GM19328 (cell line): ENCODE results near the gene SNRPF.
"Not testable (repeated sequence)": the region's sequence is repeated elsewhere in the genome, so short reads cannot be mapped to it uniquely, and the experiment has no call there.

ENCODE experiments used
- ATAC-seq: cut with Tn5 transposase; IDR thresholded peaks from one replicate; pipeline ENCODE4 v1.9.1; 2021; ENCODE audit warnings: mild to moderate bottlenecking, moderate library complexity; ENCODE audit not compliant: unreplicated experiment

Gene SNRPF

DNA sequence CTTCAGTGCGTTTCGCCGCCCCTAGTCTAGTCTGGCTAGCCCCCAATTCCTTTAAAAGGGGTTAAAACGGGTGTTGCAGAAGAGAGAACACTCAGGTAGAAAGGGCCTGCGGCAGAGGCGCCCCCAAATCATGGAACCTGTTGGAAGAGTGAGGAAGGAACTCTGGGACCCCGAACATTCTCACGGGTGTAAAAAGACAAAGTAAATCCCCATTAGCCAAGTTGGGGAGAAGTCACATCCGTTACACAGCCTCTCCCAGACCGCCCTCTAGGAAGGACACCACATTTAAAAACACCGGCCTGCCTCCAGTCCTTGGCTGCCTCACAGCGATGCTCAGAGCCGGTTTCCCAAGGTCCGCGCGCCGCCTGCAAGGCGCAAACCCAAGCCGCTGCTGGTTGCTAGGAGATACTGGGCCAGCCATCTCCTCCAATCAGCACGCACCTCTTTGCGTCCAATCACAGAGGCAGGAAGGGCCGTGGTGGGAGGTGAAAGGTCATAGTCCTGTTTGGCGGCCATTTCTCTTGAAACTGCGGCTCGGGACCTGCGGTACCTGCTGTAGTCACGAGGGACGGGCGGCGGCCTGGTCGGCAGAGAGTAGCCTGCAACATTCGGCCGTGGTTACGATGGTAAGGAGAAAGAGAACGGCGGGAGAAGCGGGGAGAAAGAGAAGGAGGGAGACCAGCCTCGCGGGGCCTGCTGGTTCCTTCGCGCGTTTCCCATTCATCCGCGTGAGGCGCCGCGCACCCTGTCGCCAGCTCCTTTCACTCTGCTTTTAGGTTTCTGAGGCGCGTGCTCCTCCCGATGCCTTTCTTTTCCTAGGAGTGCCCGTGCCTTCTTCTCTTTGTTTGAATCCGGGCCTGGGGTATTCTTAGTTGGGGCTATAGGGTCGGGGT, at the start of gene SNRPF:
Gene SNRPF, plus strand, starts transcription at position 502 of the 893 bp plus-strand sequence. Its CDS starts 122 bp downstream, at position 624.
- peak; percentile 99 for ATAC-seq

DNA sequence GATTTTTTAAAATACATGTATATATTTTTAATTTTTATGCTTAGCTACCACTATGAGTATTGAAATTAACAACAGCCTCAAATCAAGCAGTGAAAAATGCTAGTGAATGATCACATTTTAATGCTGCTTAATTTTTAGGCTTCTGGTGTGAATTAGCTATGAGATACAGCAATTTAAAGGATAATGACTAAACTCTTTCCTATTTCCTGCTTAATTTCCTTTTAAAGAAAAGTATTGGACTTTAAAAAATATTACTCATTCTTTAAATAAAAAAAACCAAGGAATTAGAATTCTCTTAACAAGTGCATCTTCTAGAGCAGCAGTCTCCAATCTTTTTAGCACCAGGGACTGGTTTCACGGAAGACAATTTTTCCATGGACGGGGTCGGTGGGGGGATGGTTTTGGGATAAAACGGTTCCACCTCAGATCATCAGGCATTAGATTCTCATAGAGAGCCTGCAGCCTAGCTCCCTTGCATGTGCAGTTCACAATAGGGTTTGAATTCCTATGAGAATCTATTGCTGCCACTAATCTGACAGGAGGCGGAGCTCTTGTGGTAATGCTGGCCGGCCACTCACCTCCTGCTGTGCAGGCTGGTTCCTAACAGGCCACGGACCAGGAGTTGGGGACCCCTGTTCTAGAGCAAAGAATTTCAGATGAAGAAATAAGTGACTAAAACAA, 49.6 kb upstream of the SNRPF start:
- no peak for ATAC-seq

DNA sequence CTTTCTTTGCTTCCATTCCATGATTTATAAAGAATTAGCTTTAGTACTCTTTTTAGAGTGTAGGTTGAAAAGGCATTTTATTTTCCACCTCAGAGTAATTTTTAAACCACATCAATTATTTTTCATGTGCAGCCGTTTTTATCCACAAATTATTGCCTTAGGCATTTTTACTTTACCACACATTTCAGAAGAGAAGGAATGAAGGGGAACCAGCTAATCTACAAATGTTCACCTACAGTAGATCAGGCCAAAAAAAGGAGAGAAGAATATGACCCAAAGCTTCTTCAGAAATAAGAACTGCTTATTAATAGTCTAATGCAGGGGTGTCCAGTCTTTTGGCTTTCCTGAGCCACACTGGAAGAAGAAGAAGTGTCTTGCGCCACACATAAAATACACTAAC, 48.3 kb upstream of the SNRPF start:
- ATAC-seq, result no peak

DNA sequence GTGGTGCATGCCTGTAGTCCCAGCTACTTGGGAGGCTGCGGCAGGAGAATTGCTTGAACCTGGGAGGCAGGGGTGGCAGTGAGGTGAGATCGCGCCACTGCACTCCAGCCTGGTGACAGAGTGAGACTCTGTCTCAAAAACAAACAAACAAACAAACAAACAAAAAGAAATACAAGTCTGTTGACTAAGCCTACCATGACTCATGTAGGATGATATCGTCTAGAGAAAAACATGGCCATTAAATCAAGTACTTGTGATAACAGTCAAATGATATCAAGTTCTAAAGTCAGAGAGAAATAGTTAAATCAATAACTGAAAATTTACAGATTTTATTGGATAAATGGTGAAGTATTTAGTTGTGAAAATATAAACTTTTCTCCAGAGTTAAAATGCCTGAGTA, 46.6 kb upstream of the SNRPF start:
- not testable (repeated sequence) for ATAC-seq

DNA sequence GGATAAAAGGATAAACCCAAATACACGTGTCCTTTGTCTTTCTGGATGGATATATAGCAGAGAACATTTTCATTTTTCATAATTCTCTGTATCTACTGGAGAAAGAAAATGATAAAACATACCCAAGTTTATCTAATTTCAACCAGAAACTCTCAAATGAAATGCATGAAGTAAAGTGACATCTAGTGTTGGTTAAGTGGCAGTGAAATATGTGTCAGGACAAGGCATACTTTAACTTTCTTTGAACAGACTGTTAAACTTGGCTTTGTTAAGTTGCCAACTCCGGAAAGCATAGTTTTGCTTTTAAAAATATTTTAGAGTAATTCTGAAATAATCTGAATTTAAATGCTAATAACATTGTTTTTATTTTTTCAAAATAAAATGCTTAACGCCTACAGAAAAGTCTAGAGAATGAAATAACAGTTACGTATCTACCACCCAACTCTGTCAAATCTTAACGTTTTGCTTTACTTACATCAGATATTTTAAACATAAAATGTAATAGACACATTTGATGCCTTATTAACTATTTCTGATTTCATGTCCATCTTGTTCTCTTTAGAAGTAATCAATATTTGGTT, 43.0 kb upstream of the SNRPF start:
- no peak for ATAC-seq

DNA sequence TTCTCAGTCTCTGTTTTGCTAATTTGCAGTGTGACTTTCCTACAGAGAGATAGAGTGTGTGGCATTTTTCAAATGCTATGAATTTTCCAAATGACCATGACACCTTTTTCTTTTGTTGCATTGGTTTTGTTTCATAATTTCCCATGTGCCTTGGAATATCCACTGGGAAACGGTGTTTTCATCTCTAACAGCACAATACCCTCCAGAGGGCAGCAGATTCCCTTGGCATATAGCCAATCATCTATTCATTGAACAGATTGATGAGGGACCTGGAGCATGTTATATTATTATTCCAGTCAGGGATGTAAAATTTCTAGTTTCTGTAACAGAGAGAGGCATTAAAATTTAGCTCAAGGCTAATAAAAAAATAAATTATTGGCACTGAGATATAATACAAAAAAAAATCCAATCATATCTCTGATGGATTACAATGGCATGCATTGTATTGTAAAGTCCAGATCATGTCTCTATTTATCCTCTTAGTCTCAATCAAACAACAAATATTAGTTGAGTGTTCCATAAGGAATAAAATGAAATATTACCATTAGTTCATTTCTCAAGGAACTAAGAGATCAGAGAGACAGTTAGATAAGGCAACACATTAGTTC, 38.6 kb upstream of the SNRPF start:
- no peak for ATAC-seq

DNA sequence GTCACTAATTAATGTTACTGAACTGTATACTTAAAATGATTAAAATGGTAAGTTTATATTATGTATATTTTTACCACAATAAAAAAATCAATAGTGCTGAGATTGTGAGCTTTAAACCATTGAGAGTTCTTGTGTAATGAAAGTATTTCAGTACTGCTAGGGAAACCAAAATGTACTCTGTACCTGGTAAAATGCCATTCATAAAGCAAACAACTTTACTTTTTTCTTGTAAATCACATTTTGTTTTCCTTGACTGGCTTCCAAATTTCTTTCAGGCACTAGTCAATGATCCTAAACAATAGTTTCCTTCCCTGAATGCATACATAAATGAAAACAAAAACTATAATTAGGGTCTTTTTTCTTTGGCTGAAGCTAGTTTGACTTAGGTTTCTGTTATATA, 29.4 kb upstream of the SNRPF start:
- no peak for ATAC-seq

DNA sequence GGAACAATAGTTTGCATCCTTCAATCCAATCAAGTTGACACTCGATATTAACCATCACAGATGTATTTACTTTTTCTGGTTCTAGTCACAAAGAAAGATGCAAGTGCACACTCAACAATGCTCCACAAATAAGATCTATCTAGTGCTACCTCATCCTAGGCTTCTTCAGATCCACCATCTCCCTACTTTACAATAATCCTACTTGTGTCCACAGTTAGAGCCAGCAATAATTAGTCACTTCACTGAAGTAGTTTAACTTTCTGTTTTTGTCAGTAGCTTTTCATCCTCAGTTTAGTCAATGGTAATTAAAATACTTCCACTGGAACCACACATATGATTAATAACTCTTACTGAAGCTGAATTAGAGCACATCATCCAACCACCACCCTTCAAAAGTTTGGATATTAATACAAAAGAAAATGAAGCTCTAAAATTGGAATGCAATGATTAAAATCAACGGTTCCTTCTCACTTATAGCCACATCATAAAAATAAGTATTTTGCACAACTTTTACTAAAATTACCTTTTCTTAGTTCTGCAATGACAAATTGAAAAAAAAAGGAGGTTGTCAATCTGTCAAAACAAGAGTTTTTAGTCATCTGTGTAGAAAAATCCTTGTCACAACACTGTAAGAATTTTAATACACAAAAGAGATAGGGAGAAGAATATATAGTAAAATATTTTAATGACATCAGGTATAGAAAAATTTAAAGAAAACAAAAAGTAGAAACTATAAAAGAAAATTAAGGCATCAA, 28.2 kb upstream of the SNRPF start:
- ATAC-seq, result no peak

DNA sequence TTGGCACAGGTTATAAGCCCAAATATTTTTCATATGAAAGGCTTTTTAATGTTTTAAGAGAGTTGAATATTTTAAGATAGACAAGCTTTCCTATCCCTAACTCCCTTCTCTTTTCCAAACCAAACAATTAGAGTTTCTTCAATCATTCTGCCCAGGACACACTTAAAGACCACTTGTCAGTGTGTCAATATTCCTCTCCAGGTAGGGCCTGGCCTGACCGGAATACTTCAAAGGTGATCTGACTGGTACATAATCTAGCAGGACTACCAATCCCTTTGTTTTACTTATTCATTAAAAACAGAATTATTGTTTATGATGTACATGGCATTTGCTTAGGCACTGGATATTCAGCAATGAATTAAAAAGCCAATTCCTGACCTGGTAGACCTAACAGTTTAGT, 24.2 kb upstream of the SNRPF start:
- ATAC-seq, result no peak

DNA sequence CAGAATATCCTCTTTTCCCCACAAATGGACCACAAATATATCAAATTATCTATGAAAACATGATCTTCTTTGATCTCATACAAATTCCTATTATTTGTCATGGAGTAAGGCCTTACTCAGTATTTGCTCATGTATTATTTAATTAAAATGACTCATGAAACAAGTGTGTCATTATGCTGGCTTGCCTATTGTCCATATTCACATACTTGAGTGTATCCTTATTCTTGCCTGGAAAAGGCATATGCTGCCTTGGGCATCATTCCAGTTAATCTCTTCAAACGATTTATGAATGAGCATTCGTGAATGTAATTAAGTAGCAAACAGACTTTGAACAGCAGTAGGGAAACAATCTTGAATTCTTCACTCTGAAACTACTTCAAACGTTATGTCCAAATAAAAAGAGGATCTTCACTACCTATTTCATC, 22.6 kb upstream of the SNRPF start:
- no peak for ATAC-seq

DNA sequence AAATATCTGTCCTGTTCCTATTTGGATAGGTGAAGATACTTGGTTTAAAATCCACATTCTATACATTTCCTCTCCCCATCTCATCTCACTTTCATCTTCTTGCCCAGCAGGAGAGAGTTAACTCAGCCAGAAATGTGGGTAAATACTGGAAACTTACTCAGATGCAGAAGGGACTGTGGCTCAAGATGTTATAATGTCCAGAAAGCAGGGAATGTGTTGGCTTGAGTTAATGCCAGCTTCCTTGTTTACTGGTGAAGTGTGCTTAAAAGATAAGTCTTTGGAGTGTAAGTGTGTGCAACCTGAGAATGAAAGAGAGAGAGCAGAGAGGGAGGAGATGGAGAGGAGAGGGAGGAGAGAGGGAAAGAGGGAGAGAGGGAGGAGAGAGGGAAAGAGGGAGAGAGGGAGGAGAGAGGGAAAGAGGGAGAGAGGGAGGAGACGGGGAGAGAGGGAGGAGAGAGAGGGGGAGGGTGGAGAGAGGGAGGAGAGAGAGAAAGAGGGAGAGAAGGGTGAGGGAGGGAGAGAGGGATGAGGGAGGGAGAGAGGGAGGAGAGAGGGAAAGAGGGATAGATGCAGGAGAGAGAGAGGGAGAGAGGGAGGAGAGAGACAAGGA, 22.0 kb upstream of the SNRPF start:
- ATAC-seq, result no peak

DNA sequence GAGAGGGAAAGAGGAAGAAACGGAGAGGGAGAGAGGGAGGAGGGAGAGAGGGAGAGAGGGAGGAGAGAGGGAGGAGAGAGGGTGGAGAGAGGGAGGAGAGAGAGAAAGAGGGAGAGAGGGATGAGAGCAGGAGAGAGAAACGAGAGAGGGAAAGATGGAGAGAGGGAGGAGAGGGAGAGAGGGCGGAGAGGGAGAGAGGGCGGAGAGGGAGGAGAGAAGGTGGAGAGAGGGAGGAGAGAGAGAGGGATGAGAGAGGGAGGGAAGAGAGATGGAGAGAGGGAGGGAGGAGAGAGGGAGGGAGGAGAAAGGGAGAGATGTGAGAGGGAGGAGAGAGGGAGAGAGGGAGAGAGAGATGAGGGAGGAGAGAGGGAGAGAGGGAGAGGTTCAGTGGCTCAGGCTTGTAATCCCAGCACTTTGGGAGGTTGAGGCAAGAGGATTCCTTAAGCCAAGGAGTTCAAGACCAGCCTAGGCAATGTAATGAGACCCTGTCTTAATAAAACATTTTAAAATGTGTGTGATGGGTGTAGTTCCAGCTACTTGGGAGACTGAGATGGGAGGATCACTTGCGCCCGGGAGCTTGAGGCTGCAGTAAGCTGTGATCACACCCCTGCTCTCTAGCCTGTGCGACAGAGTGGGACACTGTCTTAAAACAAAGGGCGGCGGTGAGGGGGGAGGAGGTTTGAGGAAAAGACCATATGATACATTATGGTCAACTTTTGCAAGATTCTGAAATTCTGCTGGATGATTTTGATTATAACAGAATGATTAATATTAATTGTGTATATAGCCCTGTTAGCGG, 21.3 kb upstream of the SNRPF start:
- ATAC-seq, result no peak

DNA sequence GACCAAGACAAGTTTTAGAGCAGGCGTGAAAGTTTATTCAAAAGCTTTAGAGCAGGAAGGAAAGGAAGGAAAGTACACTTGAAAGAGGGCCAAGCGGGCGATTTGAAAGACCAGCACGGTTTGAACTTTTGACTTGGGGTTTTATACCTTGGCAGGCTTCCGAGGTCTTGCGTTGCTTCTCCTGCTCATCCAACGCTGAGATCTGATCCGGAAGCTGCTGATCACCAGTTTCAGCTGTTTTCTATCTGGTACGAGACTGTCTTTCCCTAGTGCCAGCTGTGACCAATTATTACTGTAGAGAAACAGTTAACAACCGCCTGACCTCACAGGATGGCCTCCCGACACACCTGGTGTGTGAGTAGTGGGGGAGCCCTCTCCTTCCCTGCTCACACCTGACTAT, 20.6 kb upstream of the SNRPF start:
- ATAC-seq, result no peak

DNA sequence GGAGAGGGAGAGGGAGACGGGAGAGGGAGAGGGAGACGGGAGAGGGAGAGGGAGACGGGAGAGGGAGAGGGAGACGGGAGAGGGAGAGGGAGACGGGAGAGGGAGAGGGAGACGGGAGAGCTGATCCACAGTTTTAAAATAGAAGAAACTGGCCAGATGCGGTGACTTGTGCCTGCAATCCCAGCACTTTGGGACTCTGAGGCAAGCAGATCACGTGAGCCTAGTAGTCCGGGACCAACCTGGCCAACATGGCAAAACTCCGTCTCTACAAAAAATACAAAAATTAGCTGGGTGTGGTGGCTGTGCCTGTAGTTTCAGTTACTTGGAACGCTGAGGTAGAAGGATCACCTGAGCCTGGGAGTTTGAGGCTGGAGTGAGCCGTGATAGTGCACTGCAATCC, 16.3 kb upstream of the SNRPF start:
- not testable (repeated sequence) for ATAC-seq

DNA sequence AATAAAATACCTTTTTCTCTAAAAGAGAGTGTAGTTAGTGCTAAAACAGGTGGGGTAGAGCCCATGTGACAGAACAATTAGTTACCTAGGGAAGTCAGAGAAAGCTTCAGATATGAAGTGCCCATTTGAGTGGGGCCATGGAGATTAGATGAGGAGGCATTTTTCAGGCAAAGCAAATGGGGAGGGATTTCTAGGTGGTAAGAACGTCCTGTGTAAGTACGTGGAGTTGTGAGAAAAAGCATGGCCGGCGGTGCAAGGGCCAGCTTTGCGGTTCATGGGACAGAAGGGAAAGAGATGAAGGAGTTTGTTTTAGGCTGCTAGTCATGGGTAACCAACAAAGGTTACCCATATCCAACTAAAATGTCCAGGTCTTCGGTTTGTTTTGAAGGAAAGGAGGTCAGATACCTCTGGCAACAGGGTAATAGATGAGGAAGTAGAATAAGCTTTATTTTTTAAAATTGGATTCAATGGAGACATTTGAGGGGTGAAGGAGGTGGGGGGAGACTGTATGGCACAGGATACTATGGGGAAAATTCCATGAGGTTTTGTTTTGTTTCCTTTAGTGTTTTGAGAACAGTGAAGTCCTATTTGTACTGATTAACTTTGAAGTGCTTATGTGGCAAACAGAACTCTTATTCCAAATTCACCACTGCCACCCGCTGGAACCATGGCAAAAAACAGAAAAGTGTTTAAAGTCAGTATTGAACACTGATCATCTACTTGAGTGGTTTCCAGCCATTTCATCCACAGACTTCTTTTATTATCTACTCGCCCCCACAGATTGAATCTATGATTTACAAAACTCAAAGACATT, 10.0 kb upstream of the SNRPF start:
- ATAC-seq, result no peak

DNA sequence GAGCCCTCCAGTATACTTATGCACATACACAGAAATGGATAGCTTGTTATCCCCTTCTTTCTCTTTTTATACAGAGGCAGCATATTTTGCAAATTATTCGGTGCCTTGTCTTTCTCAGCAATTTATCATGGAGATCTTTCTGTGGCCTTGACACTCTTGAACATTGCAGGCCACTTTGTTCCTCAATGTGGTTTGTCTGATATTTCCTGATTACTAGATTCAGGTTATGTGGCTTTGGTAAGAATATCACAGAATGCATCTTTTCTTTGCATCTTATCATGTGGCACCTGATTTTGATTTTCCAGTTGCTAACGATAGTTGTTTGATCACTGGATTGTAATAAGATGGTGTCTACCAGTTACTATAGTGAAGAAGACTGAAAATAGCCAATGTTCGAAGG, 7.1 kb upstream of the SNRPF start:
- ATAC-seq, result no peak

DNA sequence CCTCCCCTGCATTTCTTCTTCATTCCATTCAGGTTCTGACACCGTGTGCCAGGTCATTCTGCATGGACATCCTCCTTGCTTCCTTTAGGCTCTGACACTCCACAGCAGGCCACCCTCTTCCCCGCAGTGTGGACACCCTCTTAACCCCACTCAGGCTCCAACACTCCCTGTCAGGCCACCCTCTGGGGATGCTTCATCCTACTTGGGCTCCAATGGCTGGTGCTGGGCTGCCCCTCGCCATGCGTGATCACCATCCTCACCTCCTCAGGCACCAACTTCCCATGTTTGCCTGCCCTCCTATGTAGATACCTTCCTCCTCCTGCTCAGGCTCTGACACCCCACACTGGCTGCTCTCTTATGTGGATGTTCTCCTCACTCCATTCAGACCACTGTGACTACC, 6.6 kb upstream of the SNRPF start:
- ATAC-seq, result no peak

DNA sequence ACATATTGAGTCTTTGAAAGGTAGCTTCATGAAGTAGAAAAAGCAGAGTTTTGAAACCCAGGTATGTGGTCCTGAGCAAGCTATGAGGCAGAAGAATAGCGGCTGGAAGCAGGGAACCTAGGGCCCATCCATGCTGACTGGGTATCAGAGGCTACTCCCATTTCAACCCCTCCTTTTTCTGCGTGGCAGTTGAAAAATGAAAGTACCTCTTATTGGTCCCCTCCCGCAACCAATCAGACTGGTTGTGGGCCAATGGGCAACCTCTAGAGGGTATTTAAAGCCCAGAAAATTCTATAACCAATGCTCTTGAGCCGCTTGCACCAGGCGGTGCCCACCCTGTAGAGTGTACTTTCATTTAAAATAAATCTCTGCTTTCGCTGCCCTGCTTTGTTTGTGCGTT, 1.6 kb upstream of the SNRPF start:
- ATAC-seq, result no peak

DNA sequence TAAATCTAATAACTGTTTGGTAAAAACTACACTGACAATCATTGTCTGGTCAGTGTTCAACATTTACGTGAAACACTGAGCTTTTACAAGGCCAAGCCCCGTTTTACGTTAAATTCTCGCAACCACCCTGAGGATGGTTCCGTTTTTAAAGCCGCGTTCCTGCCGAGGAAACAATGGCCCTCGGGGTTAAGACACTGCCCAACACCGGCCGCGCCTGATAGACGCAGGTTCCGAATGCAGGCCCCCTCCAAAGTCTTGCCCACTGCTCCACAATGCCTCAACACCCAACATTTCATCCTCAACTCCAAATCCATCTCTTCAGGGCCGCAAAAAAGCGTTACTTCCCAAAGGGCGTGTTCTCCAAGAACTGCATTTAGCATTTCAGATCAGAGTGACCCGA, 953 bp upstream of the SNRPF start:
- ATAC-seq, result no peak
